ENCODE data around the gene PLA2G4E.
A peak's percentile ranks its signal among the peaks of the same experiment; 100 is the strongest.

PLA2G4E gene

DNA sequence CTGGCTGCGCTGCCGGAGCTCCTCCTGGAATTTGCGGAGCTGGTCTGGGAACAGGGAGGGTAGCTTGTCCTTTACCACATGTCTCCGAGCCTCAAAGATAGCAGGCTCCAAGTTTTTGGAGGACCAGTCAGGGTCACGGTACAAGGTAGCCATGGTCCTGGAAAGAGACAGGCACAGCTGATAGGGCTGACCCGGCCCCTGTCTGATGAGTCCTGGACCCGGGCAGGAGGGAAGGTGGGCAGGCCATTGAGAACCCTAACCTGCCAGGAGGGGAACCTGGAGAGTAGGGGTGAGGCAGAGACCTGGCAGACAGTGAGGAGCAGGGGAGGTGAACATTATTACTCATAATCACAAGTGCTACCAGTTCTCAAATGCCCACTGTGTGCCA is 28.0 kb downstream of the PLA2G4E start:
- DNase-seq (ENCODE audit: low spot score) = no peak

DNA sequence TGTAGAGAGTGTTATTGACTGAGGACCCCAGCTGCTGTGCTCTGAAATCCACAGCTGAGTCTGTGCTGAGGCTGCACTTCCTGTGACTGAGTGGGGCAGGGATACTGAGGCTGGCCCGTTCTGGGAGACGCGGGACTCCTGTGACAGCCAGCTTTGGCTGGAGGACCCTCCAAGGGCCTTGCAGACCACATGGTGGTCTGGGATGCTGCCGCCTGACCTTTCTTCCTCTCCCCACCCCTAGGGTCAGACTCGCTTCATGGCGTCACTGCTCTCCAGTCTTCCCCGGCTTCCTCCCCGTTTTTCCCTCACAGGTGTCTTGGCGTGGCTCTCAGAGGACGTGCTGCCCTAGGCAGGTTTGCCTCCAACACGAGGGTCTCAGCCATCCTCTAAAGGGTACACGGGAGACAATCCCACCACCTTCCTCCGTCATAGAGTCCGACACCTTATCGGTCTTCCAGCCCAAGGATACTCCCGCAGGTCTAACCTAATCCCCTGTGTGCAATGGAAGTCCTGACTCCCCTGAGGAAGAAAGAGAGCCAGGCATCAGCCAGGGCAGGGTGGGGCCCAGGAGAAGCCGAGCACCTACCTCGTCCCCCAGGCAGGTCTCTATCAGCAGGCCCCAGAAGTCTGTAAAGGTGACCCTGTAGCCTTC is 28.6 kb downstream of the PLA2G4E start:
- DNase-seq (ENCODE audit: low spot score) = no peak

DNA sequence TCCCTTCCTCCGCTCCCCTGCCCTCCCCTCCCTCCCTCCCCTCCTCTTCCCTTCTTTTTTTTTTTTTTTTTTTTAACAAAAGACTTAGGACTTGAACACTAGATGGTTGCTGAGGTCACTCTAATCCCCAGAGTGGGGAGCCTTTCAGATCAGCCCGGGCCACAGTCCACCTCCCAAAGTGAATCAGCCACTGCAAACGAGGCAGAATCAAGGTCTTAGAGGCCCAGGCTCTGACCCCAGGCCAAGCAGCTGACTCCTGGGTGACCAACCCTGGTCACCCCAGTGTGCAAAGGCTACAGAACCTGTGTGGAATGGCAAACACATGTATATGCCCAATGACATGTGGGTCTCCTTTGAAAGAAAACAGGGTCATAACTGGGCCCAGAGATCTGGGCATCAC is 30.2 kb downstream of the PLA2G4E start:
- DNase-seq (ENCODE audit: low spot score) = no peak

DNA sequence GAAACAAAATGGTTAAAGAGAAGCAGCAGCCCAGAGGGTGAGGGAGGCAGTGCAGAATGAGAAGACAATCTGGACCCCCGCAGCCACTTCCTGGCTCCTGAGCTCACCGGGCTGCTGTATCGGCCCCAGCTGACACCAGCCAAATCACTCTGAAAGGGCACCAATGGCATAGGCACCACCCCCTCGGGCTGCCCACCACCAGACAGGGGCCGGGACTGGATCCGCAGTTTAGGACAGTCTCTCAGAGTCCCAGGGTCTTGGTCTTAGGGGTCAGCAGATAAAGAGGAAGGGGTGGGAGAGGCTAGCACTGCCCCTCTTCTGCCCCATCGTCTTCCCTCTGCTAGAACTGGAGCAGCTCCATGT is 30.6 kb downstream of the PLA2G4E start:
- no peak for DNase-seq (ENCODE audit: low spot score)

DNA sequence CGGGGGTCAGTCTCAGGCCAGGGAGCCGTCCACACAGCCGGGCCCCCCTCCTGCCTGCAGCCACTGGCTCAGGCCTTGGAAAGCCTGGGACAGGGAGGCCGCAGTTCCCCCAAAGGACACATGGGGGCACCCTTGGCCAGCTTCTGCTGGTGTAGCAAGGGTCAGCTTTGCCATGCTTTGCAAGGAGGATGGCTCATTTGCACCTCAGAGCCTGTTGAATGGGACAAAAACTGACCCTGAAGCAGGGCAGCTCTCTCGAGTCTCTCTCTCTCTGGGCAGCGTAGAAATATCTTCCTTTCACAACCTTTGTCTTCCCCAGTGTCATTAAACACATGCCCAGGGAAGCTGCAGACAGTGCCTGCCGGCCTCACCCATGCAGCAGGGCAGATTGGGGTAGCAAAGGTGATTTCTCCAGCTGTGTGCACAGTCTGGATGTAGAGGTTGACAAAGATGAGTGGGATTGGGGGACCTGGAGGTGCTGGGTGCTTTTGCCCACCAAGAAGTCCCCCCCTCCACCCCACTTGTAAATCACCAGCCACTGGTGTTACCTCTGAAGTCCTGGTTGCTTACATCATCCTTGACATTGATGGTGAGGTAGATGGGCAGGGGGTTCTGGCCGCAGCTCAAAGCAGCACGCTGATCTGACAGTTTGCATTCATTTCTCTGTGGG is 31.1 kb downstream of the PLA2G4E start:
- peak; percentile 38 for DNase-seq (ENCODE audit: low spot score)

DNA sequence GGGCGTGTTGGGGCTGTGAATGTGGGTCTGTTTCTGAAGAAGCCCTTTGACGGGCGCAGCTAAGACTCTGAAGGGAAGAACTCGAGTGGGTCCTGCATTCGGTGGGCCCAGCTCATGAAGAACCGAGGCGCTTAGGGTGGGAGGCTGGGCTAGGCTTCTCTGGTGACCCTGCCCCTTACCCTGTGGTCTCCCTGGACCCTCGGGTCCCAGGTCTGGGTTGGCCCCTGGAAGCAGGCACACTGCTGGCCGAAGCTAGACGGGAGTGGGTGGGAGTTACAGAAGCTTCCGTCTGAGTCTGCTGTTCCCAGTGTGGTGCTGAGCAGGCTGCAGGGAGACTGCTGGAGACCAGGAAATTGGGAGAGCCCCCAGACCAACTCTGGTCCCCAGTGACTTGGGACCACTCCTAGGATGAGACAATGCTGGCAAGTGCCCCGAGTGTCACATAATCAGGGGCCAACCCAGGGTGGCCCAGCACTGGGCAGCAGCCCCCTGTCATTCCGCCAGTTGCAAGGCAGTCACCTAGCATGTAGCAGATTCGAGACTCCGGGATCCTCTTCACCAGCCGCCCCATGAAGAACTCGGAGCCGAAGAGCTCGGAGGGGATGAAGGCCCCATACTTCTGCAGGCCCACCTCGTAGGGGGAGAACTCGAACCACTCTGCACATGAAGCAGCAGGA is 31.8 kb downstream of the PLA2G4E start:
- no peak for DNase-seq (ENCODE audit: low spot score)

DNA sequence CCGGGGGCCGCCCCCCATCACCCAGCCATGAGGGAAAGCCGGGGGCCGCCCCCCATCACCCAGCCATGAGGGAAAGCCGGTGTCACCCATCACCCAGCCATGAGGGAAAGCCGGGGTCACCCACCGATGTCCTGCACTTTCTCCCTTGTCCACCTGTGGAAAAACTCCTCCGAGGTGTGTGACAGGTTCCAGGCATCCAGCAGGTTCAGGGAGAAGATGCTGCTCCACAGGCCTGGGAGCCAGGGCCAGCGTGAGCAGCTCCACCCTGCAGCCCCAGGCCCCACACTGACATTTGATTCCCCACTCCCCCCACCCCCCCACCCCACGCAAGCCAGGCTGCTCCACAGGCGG is 32.9 kb downstream of the PLA2G4E start:
- no peak for DNase-seq (ENCODE audit: low spot score)

DNA sequence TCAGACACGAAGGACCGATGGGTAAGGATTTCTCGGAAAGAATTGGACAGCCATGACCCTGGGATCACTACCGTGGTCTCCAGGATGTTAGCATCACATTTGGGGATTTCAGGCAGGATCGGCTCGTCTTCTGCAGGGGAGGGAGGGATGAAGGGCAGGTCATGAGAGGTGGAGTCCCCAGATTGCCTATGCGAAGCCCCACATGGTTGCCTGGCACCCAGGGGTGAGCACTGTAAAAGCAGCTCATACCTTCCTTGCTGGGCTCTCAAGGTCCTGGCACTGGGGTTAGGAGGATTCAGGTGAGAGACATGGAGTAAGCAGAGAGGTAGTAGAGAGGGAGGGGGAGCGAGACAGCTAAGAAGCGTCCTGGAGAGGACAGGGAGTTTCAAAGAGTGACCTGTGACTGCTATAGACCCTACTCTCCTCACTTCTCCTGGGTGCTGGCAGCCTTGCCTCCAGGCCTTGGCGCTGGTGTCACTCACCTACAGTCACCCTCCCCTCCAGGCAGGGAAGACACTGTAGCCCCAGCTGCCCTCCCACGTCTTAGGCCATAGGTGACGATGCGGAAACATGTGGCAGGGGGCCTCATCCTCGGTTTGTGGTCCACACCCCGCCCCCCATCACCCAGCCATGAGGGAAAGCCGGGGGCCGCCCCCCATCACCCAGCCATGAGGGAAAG is 33.5 kb downstream of the PLA2G4E start:
- no peak for DNase-seq (ENCODE audit: low spot score)

DNA sequence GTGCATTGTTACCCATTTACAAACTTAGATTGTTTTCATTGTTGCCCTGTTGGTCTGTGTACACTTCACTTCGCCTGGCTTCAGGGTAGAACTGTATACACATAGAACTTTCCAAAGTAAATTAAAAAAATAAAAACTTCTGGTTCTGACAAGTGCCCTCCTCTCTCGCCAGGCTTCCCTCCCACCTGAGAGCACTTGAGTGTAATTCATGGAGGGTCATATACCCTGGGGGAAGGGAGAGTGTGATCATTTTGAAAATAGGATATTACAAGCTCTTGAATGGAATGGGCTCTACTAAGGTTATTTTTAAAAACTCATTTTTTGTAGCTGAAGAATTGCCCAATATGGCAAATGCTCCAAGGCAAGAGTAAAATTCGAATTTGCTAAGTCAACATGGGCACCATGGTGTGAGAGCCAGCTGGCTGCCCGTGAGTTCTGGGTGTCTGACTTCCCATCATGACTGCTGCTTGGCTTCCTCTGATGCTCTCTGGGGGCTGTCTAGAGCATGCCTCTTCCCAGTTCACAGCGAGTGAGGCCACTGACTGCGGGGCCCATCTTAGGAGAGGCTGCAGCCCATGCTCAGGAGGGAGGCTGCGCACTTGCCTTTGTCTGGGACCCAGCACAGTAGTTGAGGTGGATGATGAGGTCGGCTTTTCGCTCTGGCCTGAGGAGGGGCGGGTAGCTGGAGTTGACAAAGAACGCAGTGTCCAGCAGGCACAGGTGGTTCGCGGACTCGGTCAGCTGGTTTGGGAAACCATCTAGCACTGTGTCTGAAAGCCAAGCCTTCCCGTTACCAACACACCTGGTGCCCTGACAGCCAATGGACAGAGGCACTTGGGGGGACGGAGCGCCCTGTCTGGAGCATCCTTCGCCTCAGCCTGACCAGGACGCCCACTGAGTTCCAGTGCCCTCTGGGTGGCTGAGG is 35.3 kb downstream of the PLA2G4E start:
- DNase-seq (ENCODE audit: low spot score) = no peak

DNA sequence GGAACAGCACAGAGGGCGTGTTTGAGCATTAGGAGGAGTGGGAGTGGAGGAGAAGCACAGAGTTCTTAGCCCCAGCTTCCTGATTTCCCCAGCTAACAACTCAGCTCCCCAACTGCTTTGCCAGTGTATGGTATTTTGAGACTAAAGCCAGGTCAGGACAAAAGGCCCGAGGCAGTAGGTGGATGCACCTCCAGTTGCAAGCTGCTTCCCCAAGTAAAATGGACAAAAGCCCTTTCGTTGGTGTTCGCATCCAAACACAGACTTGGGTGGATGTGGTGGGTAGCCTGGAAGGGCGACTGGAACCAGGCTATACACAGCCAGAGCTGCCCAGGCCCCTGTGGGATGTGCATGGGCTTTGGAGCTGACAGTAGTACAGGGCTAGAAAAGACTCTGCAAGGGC is 36.2 kb downstream of the PLA2G4E start:
- DNase-seq (ENCODE audit: low spot score) = no peak

DNA sequence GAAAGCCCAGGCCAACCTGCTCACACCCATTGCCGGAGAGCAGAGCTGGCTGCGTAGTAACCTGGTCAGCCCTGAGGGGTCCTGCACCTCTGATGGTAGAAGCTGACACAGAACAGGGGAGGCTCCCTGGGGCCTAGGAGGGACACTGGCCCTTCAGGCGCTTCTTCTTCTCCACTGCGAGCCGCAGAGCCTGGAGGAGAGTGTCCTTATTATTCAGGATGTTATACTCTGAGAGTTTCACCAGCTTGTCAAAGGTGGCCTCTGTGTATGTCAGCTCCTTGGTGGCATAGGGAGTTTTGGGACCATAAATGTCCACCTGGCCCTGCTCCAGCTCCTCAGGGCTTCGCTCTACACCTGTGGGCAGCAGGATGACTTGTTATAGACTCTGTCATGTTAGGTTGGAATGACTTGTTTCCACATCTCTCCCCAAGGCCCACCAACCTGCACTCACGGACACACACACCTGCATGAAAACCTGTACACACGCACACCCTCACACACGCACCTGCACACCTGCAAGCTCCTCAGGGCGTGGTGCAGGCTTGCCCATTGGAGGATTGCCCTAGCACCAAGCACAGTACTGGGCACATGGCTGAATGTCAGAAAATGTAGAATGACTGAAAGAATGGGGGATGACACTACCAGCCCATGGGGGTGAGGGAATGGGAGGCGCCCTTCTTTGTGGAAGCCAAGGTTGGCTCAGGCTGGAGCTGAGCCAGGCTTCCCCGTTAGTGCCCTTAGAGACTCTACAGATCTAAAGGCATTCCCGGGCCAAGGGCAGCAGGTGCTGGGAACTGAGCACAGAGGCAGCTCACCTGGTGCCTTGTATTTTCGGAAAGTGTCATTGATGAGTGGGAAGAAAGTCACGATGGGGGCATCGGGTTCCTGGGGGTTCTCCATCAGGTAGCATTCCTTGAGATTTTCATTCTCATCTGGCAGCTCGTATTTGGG is 36.9 kb downstream of the PLA2G4E start:
- DNase-seq (ENCODE audit: low spot score) = no peak

DNA sequence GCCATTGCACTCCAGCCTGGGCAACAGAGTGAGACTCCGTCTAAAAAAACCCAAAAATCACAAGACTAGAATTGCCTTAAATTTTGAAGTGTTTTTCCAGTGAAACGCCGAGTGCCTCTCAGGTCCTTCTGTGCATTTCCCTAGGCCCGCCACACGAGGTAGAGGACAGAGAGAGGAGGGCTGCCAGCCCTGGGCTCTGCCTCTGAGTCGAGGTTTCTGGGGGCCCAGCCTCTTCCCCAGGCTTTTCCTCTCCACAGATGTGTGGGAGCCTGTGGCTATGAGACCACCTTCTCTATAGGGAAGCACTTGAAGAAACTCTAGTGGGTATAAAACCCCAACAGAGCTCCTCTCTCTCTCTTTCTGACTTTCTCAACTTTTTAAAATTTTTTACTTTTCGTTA is 37.6 kb downstream of the PLA2G4E start:
- DNase-seq (ENCODE audit: low spot score) = no peak

DNA sequence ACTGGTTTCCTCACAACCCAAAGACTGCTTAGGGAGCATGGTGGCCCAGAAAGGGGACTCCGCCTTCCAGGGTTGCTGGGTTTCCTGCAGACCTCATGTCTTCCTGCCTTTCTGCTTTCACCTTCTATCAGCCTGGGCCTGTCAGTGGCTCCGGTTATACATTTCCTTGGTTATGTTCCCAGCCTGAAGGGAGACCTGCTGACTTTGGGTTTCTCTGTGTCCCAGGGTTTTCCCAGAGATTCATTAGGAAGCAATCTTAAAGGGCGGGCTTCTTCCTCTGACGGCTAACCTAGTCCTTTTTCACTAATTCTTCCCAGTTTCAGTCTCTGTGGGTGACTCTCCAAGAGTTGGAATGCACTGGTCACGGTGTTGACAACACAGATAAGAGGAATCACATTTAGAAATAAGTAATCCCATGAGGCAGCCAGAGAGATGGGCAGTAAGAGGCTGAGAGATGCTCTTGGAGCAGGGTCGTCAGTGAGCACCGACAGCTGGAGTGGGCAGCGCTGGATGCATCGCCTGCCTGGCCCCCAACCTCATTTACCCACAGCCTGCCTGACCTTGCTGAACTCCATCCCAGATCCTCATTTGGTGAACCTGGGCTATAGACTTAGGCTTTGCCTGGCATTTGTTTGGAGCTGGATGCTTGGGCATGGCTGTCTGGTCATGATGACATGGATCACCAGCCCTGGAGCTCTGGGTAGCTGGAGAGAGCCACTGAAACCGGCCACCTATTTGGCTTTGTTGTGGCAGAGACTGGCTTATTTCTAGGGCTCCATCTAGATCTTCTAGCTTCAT is 38.5 kb downstream of the PLA2G4E start:
- no peak for DNase-seq (ENCODE audit: low spot score)

DNA sequence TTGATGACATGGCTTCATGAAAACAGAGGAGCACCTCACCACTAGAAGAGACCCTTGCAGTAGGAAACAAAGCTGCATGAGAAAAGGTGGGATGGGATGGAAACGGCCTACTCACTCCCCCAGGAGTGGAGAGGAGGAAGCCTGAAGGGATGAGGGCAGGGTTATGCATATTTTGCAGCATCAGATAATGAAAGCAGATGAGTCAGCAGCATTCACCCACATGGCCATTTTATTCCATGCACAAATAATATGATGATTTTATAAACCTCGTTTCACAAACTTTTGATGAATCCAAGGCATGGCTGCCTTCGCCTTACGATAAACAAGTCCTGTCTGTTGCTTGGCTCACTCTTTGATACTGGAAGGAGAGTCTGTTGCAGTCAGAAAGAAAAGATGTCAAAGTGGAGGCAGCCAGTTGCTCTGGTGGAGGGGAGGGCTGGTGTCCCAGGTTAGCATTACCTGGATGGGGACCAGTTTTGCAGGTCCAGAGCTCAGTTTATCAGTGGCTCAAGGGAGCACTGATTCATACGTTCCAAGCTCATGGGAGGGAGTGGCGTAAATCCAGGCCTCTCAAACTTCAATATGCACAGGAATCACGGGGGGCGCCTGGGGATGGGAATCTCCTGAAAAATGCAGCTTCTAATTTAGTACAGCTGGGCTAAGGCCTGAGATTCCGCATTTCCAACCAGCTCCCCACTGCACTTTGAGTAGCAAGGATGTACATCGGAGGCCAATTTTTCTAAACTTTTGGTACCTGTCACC is 39.3 kb downstream of the PLA2G4E start:
- no peak for DNase-seq (ENCODE audit: low spot score)

DNA sequence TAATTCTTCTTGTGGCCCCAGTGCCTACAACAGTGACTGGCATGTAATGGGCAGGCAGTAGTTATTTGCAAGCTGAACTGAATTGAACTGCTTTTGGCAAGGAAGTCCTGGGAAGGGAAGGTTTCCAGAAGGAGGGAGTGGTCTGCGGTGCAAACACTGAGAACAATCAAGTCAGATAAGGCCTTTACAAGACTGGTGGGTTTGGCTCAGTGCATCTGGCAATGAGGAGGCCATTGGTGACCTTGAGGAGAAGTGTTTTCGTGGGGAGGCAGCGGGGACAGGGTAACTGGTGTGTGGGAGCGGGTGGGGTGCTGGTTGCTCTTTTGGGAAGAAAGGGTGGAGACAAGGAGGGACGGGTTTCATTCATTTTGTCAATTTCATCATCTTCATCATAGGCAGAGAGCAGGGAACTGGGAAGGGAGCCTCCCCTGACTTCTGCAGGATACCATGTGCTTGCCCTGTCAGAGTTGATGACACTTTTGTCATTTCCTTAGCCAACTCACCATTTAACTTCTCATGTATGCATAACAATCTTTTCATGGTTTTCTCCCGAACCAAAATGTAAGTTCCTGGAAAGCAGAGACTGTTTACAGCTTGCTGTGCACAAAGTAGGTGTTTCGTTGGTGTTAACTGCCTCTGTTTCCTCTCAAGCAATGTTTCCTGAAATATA is 40.1 kb downstream of the PLA2G4E start:
- DNase-seq (ENCODE audit: low spot score) = no peak

DNA sequence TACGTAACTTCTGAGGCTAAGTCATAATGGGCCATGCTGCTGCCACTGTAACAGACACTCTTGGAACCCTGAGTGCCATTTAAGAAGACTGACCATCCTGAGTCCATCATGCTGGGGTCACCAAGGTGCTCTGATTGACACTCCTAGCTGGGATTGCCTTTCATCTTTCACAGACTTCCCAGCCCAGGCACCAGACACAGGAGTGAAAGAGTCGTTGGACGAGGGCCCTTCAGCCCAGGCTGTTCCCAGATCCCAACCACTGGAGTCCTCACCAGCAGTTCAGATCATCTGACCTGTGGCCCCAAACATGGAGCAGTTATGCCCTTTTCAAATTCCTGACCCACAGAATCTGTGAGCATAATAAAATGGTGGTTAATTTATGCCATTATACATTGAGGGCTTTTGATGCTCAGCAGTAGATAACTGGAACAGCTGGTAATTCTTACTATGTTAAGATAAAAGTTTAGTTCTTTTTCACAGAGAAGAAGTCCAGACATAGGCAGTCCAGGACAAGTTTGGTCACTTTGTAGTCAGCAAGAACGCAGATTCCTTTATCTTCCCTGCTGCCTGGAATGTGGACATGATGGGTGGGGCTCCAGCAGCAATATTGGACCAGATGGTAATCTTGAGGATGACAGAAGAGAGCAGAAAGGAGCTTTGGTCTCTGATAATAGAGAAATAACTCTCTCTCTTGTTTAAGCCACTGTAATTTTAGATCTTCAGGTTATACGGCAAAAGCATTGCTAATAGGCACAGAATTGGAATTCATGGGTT is 41.2 kb downstream of the PLA2G4E start:
- no peak for DNase-seq (ENCODE audit: low spot score)

DNA sequence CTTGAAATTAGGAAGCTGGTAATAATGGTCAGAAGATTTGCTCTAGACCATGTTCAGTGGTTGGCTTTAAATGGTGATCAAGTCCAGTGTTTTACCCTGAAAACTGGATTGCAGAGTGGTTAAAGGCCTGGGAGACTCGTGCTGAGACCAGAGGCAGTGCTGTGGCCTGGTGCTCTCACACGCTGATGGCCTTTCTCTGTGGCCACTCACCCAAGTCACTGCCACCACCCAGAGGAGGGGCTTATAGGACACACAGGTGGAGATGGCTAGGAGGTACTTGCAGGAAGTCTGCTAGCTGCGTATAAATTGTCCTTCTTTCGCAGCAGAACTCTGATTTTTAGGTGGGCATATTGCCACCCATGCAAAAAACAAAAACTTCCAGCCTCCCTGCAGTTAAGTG is 42.3 kb downstream of the PLA2G4E start:
- no peak for DNase-seq (ENCODE audit: low spot score)

Data from SW480 (cell line).